ENCODE measurements around the gene TAF4. TPM values are rescaled to one million over a fixed set of nuclear protein-coding genes. Genes with fewer than 3 reads are reported as not detected.

Gene TAF4
- total RNA-seq, 1 experiment from 2014 or later: 94.9 TPM

- peaks cover 65% of the 10 kb centered on the region for H3K9me3 ChIP-seq
- H3K36me3 ChIP-seq (ENCODE audit: control insufficient read depth, insufficient read depth, low read length): no peaks in the 10 kb centered on the region
- no TSS peak for BruUV-seq (replicated peaks)
- H3K9me3 Mint-ChIP-seq (ENCODE audit: unreplicated experiment): peaks cover 38% of the 10 kb centered on the region
- H3K4me1 ChIP-seq: no peaks in the 10 kb centered on the region; the same call in 1 of the 2 replicates
- H3K4me1 Mint-ChIP-seq (ENCODE audit: low read depth, unreplicated experiment): no peaks in the 10 kb centered on the region
- H3K36me3 Mint-ChIP-seq (ENCODE audit: insufficient read depth, unreplicated experiment): no peaks in the 10 kb centered on the region
- TF ChIP-seq, protein P1, sequence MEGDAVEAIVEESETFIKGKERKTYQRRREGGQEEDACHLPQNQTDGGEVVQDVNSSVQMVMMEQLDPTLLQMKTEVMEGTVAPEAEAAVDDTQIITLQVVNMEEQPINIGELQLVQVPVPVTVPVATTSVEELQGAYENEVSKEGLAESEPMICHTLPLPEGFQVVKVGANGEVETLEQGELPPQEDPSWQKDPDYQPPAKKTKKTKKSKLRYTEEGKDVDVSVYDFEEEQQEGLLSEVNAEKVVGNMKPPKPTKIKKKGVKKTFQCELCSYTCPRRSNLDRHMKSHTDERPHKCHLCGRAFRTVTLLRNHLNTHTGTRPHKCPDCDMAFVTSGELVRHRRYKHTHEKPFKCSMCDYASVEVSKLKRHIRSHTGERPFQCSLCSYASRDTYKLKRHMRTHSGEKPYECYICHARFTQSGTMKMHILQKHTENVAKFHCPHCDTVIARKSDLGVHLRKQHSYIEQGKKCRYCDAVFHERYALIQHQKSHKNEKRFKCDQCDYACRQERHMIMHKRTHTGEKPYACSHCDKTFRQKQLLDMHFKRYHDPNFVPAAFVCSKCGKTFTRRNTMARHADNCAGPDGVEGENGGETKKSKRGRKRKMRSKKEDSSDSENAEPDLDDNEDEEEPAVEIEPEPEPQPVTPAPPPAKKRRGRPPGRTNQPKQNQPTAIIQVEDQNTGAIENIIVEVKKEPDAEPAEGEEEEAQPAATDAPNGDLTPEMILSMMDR (IDR thresholded peaks at IDR 0.05; ENCODE audit: insufficient read depth in 1 of 2, low read depth in 1 of 2, low read length in 1 of 2, severe bottlenecking in 1 of 2, unreplicated experiment in 1 of 2): no peak
- DNase-seq: no peak
- intact Hi-C loops (cut with micrococcal nuclease; ENCODE audit: unreplicated experiment): no loop called here
- H3K27me3 ChIP-seq (replicated peaks; ENCODE audit: control insufficient read depth, insufficient read depth, low read length): no peaks in the 10 kb centered on the region
- H3K4me3 Mint-ChIP-seq (ENCODE audit: unreplicated experiment): no peak overlapping the region
- CTCF ChIA-PET: interaction anchor here (0.6 kb wide), 1 partner anchor 256 kb away, joined by 3 read pairs; no protein-coding TSS in a partner anchor
- H3K27ac Mint-ChIP-seq (ENCODE audit: unreplicated experiment): no peak overlapping the region
- H3K27me3 Mint-ChIP-seq (ENCODE audit: insufficient read depth, unreplicated experiment): peaks cover 9% of the 10 kb centered on the region
- no peak overlapping the region for H3K4me3 ChIP-seq (ENCODE audit: low read depth, low read length)
- POLR2A ChIA-PET: interaction anchor here (1.3 kb wide), 1 partner anchor 46 kb away, joined by 3 read pairs; no protein-coding TSS in a partner anchor
Observed at GRCh38 chr20:62112368-62112767, 46.7 kb upstream of the TAF4 start.

DNA sequence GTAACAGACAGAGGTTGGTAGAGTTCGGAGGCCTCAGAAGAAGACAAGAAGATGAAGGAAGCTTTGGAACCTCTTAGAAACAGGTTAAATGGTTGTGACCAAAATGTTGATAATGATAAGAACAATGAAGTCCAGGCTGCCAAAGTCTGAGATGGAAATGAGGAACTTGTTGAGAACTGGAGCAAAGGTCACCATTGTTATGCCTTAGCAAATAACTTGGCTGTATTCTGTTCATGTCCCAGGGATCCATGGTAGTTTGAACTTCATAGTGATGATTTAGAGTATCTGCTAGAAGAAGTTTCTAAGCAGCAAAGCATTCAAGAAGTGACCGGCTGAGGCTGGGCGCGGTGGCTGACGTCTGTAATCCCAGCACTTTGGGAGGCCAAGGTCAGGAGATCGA, 45.5 kb upstream of the TAF4 start:
- no peak overlapping the region for H3K4me3 Mint-ChIP-seq (ENCODE audit: unreplicated experiment)
- ChIA-PET POLR2A (no interaction called here), CTCF (no interaction called here)
- Histone ChIP-seq H3K4me3 (ENCODE audit: low read depth, low read length) (no peak overlapping the region), H3K36me3 (ENCODE audit: control insufficient read depth, insufficient read depth, low read length) (no peaks in the 10 kb centered on the region), H3K4me1 (no peaks in the 10 kb centered on the region; the same call in 1 of the 2 replicates), H3K27me3 (replicated peaks; ENCODE audit: control insufficient read depth, insufficient read depth, low read length) (no peaks in the 10 kb centered on the region), H3K9me3 (peaks cover 70% of the 10 kb centered on the region)
- no peaks in the 10 kb centered on the region for H3K36me3 Mint-ChIP-seq (ENCODE audit: insufficient read depth, unreplicated experiment)
- H3K27me3 Mint-ChIP-seq (ENCODE audit: insufficient read depth, unreplicated experiment): peaks cover 5% of the 10 kb centered on the region
- TF ChIP-seq, protein P1 (IDR thresholded peaks at IDR 0.05; ENCODE audit: insufficient read depth in 1 of 2, low read depth in 1 of 2, low read length in 1 of 2, severe bottlenecking in 1 of 2, unreplicated experiment in 1 of 2): no peak
- intact Hi-C loops (cut with micrococcal nuclease; ENCODE audit: unreplicated experiment): no loop called here
- no peak for DNase-seq
- BruUV-seq (replicated peaks): no TSS peak
- H3K9me3 Mint-ChIP-seq (ENCODE audit: unreplicated experiment): peaks cover 51% of the 10 kb centered on the region
- H3K4me1 Mint-ChIP-seq (ENCODE audit: low read depth, unreplicated experiment): no peaks in the 10 kb centered on the region
- no peak overlapping the region for H3K27ac Mint-ChIP-seq (ENCODE audit: unreplicated experiment)

DNA sequence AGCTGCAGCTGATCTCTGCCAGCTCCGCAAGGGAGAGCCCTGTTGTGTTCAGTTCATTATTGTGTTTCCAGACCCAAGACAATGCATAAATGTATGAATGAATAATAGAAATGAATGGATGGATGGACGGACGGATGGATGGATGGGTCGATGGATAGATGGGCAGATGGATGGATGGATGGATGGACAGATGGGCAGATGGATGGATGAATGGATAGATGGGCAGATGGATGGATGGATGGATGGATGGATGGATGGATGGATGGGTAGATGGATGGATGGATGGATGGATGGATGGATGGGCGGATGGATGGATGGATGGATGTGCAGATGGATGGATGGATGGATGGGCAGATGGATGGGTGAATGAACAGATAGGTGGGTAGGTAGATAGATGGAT, 39.9 kb upstream of the TAF4 start:
- intact Hi-C loops (cut with micrococcal nuclease; ENCODE audit: unreplicated experiment): no loop called here
- POLR2A ChIA-PET: no interaction called here
- H3K9me3 Mint-ChIP-seq (ENCODE audit: unreplicated experiment): peaks cover 57% of the 10 kb centered on the region
- no peak overlapping the region for H3K4me3 Mint-ChIP-seq (ENCODE audit: unreplicated experiment)
- H3K4me1 Mint-ChIP-seq (ENCODE audit: low read depth, unreplicated experiment): no peaks in the 10 kb centered on the region
- H3K36me3 Mint-ChIP-seq (ENCODE audit: insufficient read depth, unreplicated experiment): no peaks in the 10 kb centered on the region
- Histone ChIP-seq H3K4me1 (no peaks in the 10 kb centered on the region), H3K27me3 (replicated peaks; ENCODE audit: control insufficient read depth, insufficient read depth, low read length) (no peaks in the 10 kb centered on the region), H3K4me3 (ENCODE audit: low read depth, low read length) (no peak overlapping the region), H3K36me3 (ENCODE audit: control insufficient read depth, insufficient read depth, low read length) (no peaks in the 10 kb centered on the region), H3K9me3 (peaks cover 48% of the 10 kb centered on the region)
- TF ChIP-seq, protein P1 (IDR thresholded peaks at IDR 0.05; ENCODE audit: insufficient read depth in 1 of 2, low read depth in 1 of 2, low read length in 1 of 2, severe bottlenecking in 1 of 2, unreplicated experiment in 1 of 2): no peak
- no peak for DNase-seq
- no peak overlapping the region for H3K27ac Mint-ChIP-seq (ENCODE audit: unreplicated experiment)
- H3K27me3 Mint-ChIP-seq (ENCODE audit: insufficient read depth, unreplicated experiment): no peaks in the 10 kb centered on the region
- CTCF ChIA-PET: no interaction called here
- BruUV-seq (replicated peaks): no TSS peak
